Endodermal cell (in vitro differentiated cells): ENCODE measurements around the gene ZNF786. TPM values are rescaled to one million over a fixed set of nuclear protein-coding genes. Genes with fewer than 3 reads are reported as not detected.
"Not testable (repeated sequence)": the region's sequence is repeated elsewhere in the genome, so short reads cannot be mapped to it uniquely, and the experiment has no call there.

ENCODE experiments used
- DNase-seq: peaks from one replicate; pipeline ENCODE4 v3.0.0-alpha.2; 2017
- H3K27ac ChIP-seq: 2 replicates; pipeline ENCODE4 v1.5.1; 2013; ENCODE audit warnings: mild to moderate bottlenecking, low read depth, low read length, moderate library complexity
- H3K27me3 ChIP-seq: 2 replicates; pipeline ENCODE4 v1.6.1; 2013; ENCODE audit warnings: mild to moderate bottlenecking, low read length, moderate library complexity; ENCODE audit not compliant: insufficient read depth, control insufficient read depth, poor library complexity, severe bottlenecking
- H3K36me3 ChIP-seq: 2 replicates; pipeline ENCODE4 v1.7.0; 2013; ENCODE audit warnings: mild to moderate bottlenecking, low read length, moderate library complexity; ENCODE audit not compliant: control insufficient read depth, insufficient read depth
- H3K4me1 ChIP-seq: one replicate; pipeline ENCODE4 v1.7.0; 2013; ENCODE audit warnings: low read length; ENCODE audit not compliant: control insufficient read depth, insufficient read depth
- H3K4me3 ChIP-seq: 2 replicates; pipeline ENCODE4 v1.5.1; 2013; ENCODE audit warnings: mild to moderate bottlenecking, low read length, moderate library complexity
- H3K9ac ChIP-seq: 2 replicates; pipeline ENCODE4 v1.6.1; 2013; ENCODE audit warnings: mild to moderate bottlenecking, low read length, moderate library complexity; ENCODE audit not compliant: poor library complexity, severe bottlenecking; ENCODE audit errors: extremely low read depth
- H3K9me3 ChIP-seq: 2 replicates; pipeline ENCODE4 v1.6.1; 2013; ENCODE audit warnings: mild to moderate bottlenecking, low read length, moderate library complexity; ENCODE audit not compliant: control insufficient read depth
- H3K27ac Mint-ChIP-seq: 2 replicates; pipeline ENCODE4 v1.8.0; 2020; ENCODE audit warnings: mixed read lengths
- H3K27me3 Mint-ChIP-seq: 2 replicates; pipeline ENCODE4 v1.8.0; 2021; ENCODE audit warnings: mild to moderate bottlenecking, mixed read lengths; ENCODE audit not compliant: insufficient read depth
- H3K36me3 Mint-ChIP-seq: 2 replicates; pipeline ENCODE4 v1.8.0; 2020; ENCODE audit warnings: low read depth, mixed read lengths
- H3K4me1 Mint-ChIP-seq: 2 replicates; pipeline ENCODE4 v1.8.0; 2020; ENCODE audit warnings: mixed read lengths
- H3K4me3 Mint-ChIP-seq: 2 replicates; pipeline ENCODE4 v1.8.0; 2020; ENCODE audit warnings: mild to moderate bottlenecking, moderate library complexity, mixed read lengths
- H3K9me3 Mint-ChIP-seq: 2 replicates; pipeline ENCODE4 v1.8.0; 2020; ENCODE audit warnings: mild to moderate bottlenecking, mixed read lengths
- CTCF ChIP-seq: fragments of 200-600 bp; sonication (generic); conservative IDR thresholded peaks from 2 replicates; pipeline ENCODE4 v1.5.0; 2021; ENCODE audit warnings: antibody characterized with exemption, mild to moderate bottlenecking
- WGBS, 2 experiments: methylation state at CpG; one replicate each; pipeline versions ENCODE4 v1.1.5 to v1.1.7; 2013; ENCODE audit warnings: missing lambda C conversion rate in 2 of 2, mixed read lengths in 1 of 2; ENCODE audit not compliant: insufficient coverage in 1 of 2, insufficient read length in 1 of 2; 5-methylcytosine and 5-hydroxymethylcytosine counted together
- total RNA-seq, 2 donors: library from RNA; stranded (reverse); fragmentation: NEBNext Ultra II Directional in 1 of 2; extraction: Animal tissue kit (Norgen Biotek cat#: 25700) in 1 of 2; gene quantifications; 2 replicates in 1 of 2; 3 replicates in 1 of 2; pipeline ENCODE4 v1.2.1, GENCODE V29; 2021

The ZNF786 gene
- total RNA-seq, 2 donors from 2014 or later = 12.0 to 13.3 TPM

GRCh38 chr7:149093228-149093627, 2.7 kb upstream of the ZNF786 start:
- no peak overlapping the region for H3K9ac ChIP-seq
- Mint-ChIP-seq H3K36me3 (peaks cover 8% of the 10 kb centered on the region), H3K9me3 (peaks cover 4% of the 10 kb centered on the region), H3K27me3 (no peaks in the 10 kb centered on the region), H3K4me3 (no peak overlapping the region), H3K27ac (no peak overlapping the region), H3K4me1 (peaks cover 9% of the 10 kb centered on the region)
- no peaks in the 10 kb centered on the region for H3K36me3 ChIP-seq
- no peaks in the 10 kb centered on the region for H3K9me3 ChIP-seq
- no peak overlapping the region for H3K27ac ChIP-seq
- TF ChIP-seq CTCF = no peak
- no peak for DNase-seq
- H3K27me3 ChIP-seq = no peaks in the 10 kb centered on the region
- H3K4me3 ChIP-seq = no peak overlapping the region
- WGBS, 2 experiments = 75 to 100% methylated on average over 1 to 4 of the region's 4 CpGs
- no peaks in the 10 kb centered on the region for H3K4me1 ChIP-seq

GRCh38 chr7:149092244-149092643, 1.7 kb upstream of the ZNF786 start:
- H3K27me3 Mint-ChIP-seq, H3K4me3 Mint-ChIP-seq, H3K36me3 ChIP-seq, H3K4me1 Mint-ChIP-seq, H3K9ac ChIP-seq, H3K9me3 ChIP-seq, H3K9me3 Mint-ChIP-seq, H3K27me3 ChIP-seq, H3K4me3 ChIP-seq, DNase-seq, H3K27ac ChIP-seq, H3K4me1 ChIP-seq, H3K27ac Mint-ChIP-seq: not testable (repeated sequence)
- 96 to 98% methylated on average over 9 to 19 of the region's 20 CpGs for WGBS, 2 experiments
- peaks cover 15% of the 10 kb centered on the region for H3K36me3 Mint-ChIP-seq

GRCh38 chr7:149087376-149087775, 3.1 kb downstream of the ZNF786 start:
- no peaks in the 10 kb centered on the region for H3K27me3 ChIP-seq
- H3K36me3 Mint-ChIP-seq = peaks cover 48% of the 10 kb centered on the region
- no peak for TF ChIP-seq CTCF
- peaks cover 13% of the 10 kb centered on the region for H3K36me3 ChIP-seq
- H3K27ac Mint-ChIP-seq = no peak overlapping the region
- peaks cover 6% of the 10 kb centered on the region for H3K4me1 Mint-ChIP-seq
- DNase-seq = no peak
- H3K4me1 ChIP-seq = no peaks in the 10 kb centered on the region
- no peak overlapping the region for H3K9ac ChIP-seq
- H3K9me3 ChIP-seq = peaks cover 31% of the 10 kb centered on the region
- no peak overlapping the region for H3K4me3 Mint-ChIP-seq
- H3K9me3 Mint-ChIP-seq = peaks cover 29% of the 10 kb centered on the region
- no peak overlapping the region for H3K27ac ChIP-seq
- H3K27me3 Mint-ChIP-seq = no peaks in the 10 kb centered on the region
- no peak overlapping the region for H3K4me3 ChIP-seq
- 95 to 100% methylated on average over 2 to 6 of the region's 6 CpGs for WGBS, 2 experiments

GRCh38 chr7:149085866-149086265, 4.7 kb downstream of the ZNF786 start:
- Histone ChIP-seq H3K4me3 (no peak overlapping the region), H3K9ac (no peak overlapping the region), H3K36me3 (peaks cover 13% of the 10 kb centered on the region), H3K9me3 (peaks cover 31% of the 10 kb centered on the region), H3K27ac (no peak overlapping the region), H3K27me3 (no peaks in the 10 kb centered on the region), H3K4me1 (no peaks in the 10 kb centered on the region)
- WGBS, 2 experiments = 83 to 94% methylated on average over 1 of the region's 1 CpG
- no peak for DNase-seq
- H3K4me3 Mint-ChIP-seq = no peak overlapping the region
- TF ChIP-seq CTCF = no peak
- H3K4me1 Mint-ChIP-seq = peaks cover 3% of the 10 kb centered on the region
- H3K27me3 Mint-ChIP-seq = no peaks in the 10 kb centered on the region
- H3K36me3 Mint-ChIP-seq = peaks cover 48% of the 10 kb centered on the region
- peaks cover 29% of the 10 kb centered on the region for H3K9me3 Mint-ChIP-seq
- H3K27ac Mint-ChIP-seq = no peak overlapping the region
